OCI-LY3 (cell line): ENCODE results near the gene KRT6B.

ENCODE experiments used
- CTCF ChIP-seq: fragments of 200-600, 300-600 bp; sonication (generic); IDR thresholded peaks from 2 replicates; pipeline ENCODE4 v1.5.1; 2014; ENCODE audit warnings: antibody characterized with exemption, low read length, low read depth
- EZH2phosphoT487 ChIP-seq: fragments of 200-600 bp; shearing (Covaris generic); IDR thresholded peaks from 2 replicates; pipeline ENCODE4 v1.6.1; 2018; ENCODE audit warnings: antibody characterized with exemption, mixed run types, low read depth

GRCh38 chr12:52405922-52406385, 46.0 kb downstream of the KRT6B start, which contains the start of gene KRT82:
- no peak for TF ChIP-seq CTCF
- TF ChIP-seq EZH2phosphoT487: no peak
